GM23338 (cell line): ENCODE data around the gene RNF31. TPM values are rescaled to one million over a fixed set of nuclear protein-coding genes. Genes with fewer than 3 reads are reported as not detected.

ENCODE experiments used
- ATAC-seq: fragments of 200-7000 bp; cut with Tn5 transposase; 3 replicates; pipeline ENCODE4 v1.9.1; 2020
- DNase-seq: peaks from one replicate; pipeline ENCODE4 v3.0.0-alpha.2; 2015; ENCODE audit warnings: low spot score
- H2AFZ ChIP-seq: fragments of 200-600 bp; sonication (generic); 2 replicates; pipeline ENCODE4 v1.8.0; 2016; ENCODE audit warnings: antibody characterized with exemption, mild to moderate bottlenecking, moderate library complexity
- H3F3A ChIP-seq: fragments of 200-600 bp; sonication (generic); replicated peaks from 2 replicates; pipeline ENCODE4 v1.8.0; 2017; ENCODE audit warnings: antibody characterized with exemption, mixed run types, low read depth
- H3K27ac ChIP-seq: fragments of 200-600 bp; sonication (generic); 2 replicates; pipeline ENCODE4 v1.6.1; 2016; ENCODE audit warnings: low read depth
- H3K27me3 ChIP-seq: fragments of 200-600 bp; sonication (generic); 2 replicates; pipeline ENCODE4 v1.8.0; 2016; ENCODE audit warnings: mild to moderate bottlenecking, mixed run types, moderate library complexity; ENCODE audit not compliant: insufficient read depth
- H3K36me3 ChIP-seq: fragments of 200-600 bp; sonication (generic); 2 replicates; pipeline ENCODE4 v1.8.0; 2016; ENCODE audit warnings: mild to moderate bottlenecking; ENCODE audit not compliant: insufficient read depth
- H3K4me1 ChIP-seq: fragments of 200-600 bp; sonication (generic); 2 replicates; pipeline ENCODE4 v1.8.0; 2016; ENCODE audit warnings: mild to moderate bottlenecking, moderate library complexity; ENCODE audit not compliant: insufficient read depth
- H3K4me2 ChIP-seq: fragments of 200-600 bp; sonication (generic); 2 replicates; pipeline ENCODE4 v1.7.1; 2017; ENCODE audit warnings: mixed run types
- H3K4me3 ChIP-seq: fragments of 200-600 bp; sonication (generic); 2 replicates; pipeline ENCODE4 v1.6.1; 2016; ENCODE audit warnings: mixed run types
- H3K79me2 ChIP-seq: fragments of 200-600 bp; sonication (generic); replicated peaks from 2 replicates; pipeline ENCODE4 v1.8.0; 2017; ENCODE audit warnings: mild to moderate bottlenecking; ENCODE audit not compliant: insufficient read depth
- H3K9me2 ChIP-seq: fragments of 200-600 bp; sonication (generic); 2 replicates; pipeline ENCODE4 v1.8.0; 2017; ENCODE audit not compliant: insufficient read depth
- H4K20me1 ChIP-seq: fragments of 200-600 bp; sonication (generic); replicated peaks from 2 replicates; pipeline ENCODE4 v1.8.0; 2017; ENCODE audit warnings: mild to moderate bottlenecking; ENCODE audit not compliant: insufficient read depth
- H3K27ac Mint-ChIP-seq: 2 replicates; pipeline ENCODE4 v1.8.0; 2020; ENCODE audit warnings: inconsistent platforms, mild to moderate bottlenecking, moderate library complexity, mixed read lengths
- H3K27me3 Mint-ChIP-seq: 3 replicates; pipeline ENCODE4 v1.8.0; 2022; ENCODE audit warnings: low read depth, mild to moderate bottlenecking, moderate library complexity, mixed read lengths, inconsistent platforms; ENCODE audit not compliant: insufficient read depth, poor library complexity
- H3K36me3 Mint-ChIP-seq: 3 replicates; pipeline ENCODE4 v1.8.0; 2021; ENCODE audit warnings: low read depth, mild to moderate bottlenecking, inconsistent platforms, moderate library complexity, mixed read lengths
- H3K4me1 Mint-ChIP-seq: 3 replicates; pipeline ENCODE4 v1.8.0; 2020; ENCODE audit warnings: mild to moderate bottlenecking, inconsistent platforms, mixed read lengths
- H3K4me3 Mint-ChIP-seq: 3 replicates; pipeline ENCODE4 v1.8.0; 2021; ENCODE audit warnings: moderate library complexity, mild to moderate bottlenecking, inconsistent platforms, mixed read lengths
- H3K9me3 Mint-ChIP-seq: 3 replicates; pipeline ENCODE4 v1.8.0; 2020; ENCODE audit warnings: moderate library complexity, mild to moderate bottlenecking, inconsistent platforms, mixed read lengths
- CREB1 ChIP-seq: fragments of 250-450 bp; sonication (Bioruptor Pico); IDR thresholded peaks from 2 replicates; pipeline ENCODE4 v1.5.0; 2020; ENCODE audit warnings: low read depth, mild to moderate bottlenecking, moderate library complexity
- CTCF ChIP-seq, 2 experiments: fragments of 200-600 bp in 1 of 2; sonication (generic) in 1 of 2; conservative IDR thresholded peaks; 2 replicates each; pipeline versions ENCODE4 v1.5.1 to v1.6.1; 2016 to 2017; ENCODE audit warnings: antibody characterized with exemption in 2 of 2, low read depth in 2 of 2, mild to moderate bottlenecking in 2 of 2, moderate library complexity in 1 of 2
- ETS1 ChIP-seq: IDR thresholded peaks from 2 replicates; pipeline ENCODE4 v1.6.1; 2016; ENCODE audit warnings: antibody characterized with exemption
- EZH2 ChIP-seq: fragments of 200-600 bp; sonication (generic); IDR thresholded peaks from one replicate; pipeline ENCODE4 v1.8.0; 2017; ENCODE audit warnings: antibody characterized with exemption, mild to moderate bottlenecking, low read depth; ENCODE audit not compliant: unreplicated experiment
- EZH2phosphoT487 ChIP-seq: fragments of 200-600 bp; sonication (generic); IDR thresholded peaks from one replicate; pipeline ENCODE4 v1.8.1; 2018; ENCODE audit warnings: antibody characterized with exemption; ENCODE audit not compliant: unreplicated experiment
- JUNB ChIP-seq: IDR thresholded peaks from one replicate; pipeline ENCODE4 v1.6.1; 2016; ENCODE audit warnings: antibody characterized with exemption; ENCODE audit not compliant: unreplicated experiment
- NANOG ChIP-seq: IDR thresholded peaks from 2 replicates; pipeline ENCODE4 v1.6.1; 2016; ENCODE audit warnings: antibody characterized with exemption, borderline replicate concordance
- POLR2AphosphoS5 ChIP-seq: IDR thresholded peaks from 2 replicates; pipeline ENCODE4 v1.6.1; 2016; ENCODE audit warnings: antibody characterized with exemption, low read depth
- REST ChIP-seq: IDR thresholded peaks from one replicate; pipeline ENCODE4 v1.6.1; 2018; ENCODE audit warnings: antibody characterized with exemption; ENCODE audit not compliant: unreplicated experiment
- STAT1 ChIP-seq: IDR thresholded peaks from one replicate; pipeline ENCODE4 v1.6.1; 2016; ENCODE audit warnings: antibody characterized with exemption; ENCODE audit not compliant: unreplicated experiment
- ZNF114 ChIP-seq: fragments of 250-450 bp; sonication (Bioruptor Pico); IDR thresholded peaks from 2 replicates; pipeline ENCODE4 v1.5.0; 2020; ENCODE audit warnings: mild to moderate bottlenecking, moderate library complexity
- ZNF331 ChIP-seq: fragments of 250-450 bp; sonication (Bioruptor Pico); IDR thresholded peaks from 2 replicates; pipeline ENCODE4 v1.5.0; 2020; ENCODE audit warnings: low read depth, mild to moderate bottlenecking, moderate library complexity
- ZNF462 ChIP-seq: fragments of 250-450 bp; sonication (Bioruptor Pico); IDR thresholded peaks from 2 replicates; pipeline ENCODE4 v1.5.0; 2020; ENCODE audit warnings: mild to moderate bottlenecking, moderate library complexity
- polyA plus RNA-seq: library from polyadenylated mRNA; unstranded; fragments of >200 nt; fragmentation: Nextera tagmentation; extraction: Ambion mirVana; gene quantifications from 2 replicates; pipeline ENCODE4 v1.2.1, GENCODE V29; 2016
- total RNA-seq: library from RNA; depleted of rRNA; stranded (reverse); fragments of >200 nt; shearing (Covaris generic); gene quantifications from 2 replicates; pipeline ENCODE4 v1.2.3, GENCODE V29; 2014

The RNF31 gene
- total and polyA plus RNA-seq, 2 experiments from 2014 or later, result 54.8 to 87.4 TPM

GRCh38 chr14:24149302-24149969 lies 2.1 kb downstream of the RNF31 start:
- DNase-seq, result no peak
- Histone ChIP-seq H3K27me3 (no peaks in the 10 kb centered on the region), H4K20me1 (peaks cover 7% of the 10 kb centered on the region; the same call in 1 of the 2 replicates), H3K4me2 (no peak overlapping the region), H3K27ac (no peak overlapping the region), H3K4me3 (no peak overlapping the region), H2AFZ (no peak overlapping the region), H3K79me2 (peaks cover 38% of the 10 kb centered on the region), H3F3A (no peaks in the 10 kb centered on the region), H3K4me1 (peaks cover 12% of the 10 kb centered on the region), H3K36me3 (peaks cover 31% of the 10 kb centered on the region), H3K9me2 (no peaks in the 10 kb centered on the region)
- peaks cover 11% of the 10 kb centered on the region for H3K27me3 Mint-ChIP-seq
- TF ChIP-seq ZNF462, result no peak
- TF ChIP-seq ETS1, result no peak
- no peak for TF ChIP-seq NANOG
- TF ChIP-seq CREB1 (CRISPR knock-in tag), result no peak
- TF ChIP-seq ZNF114 (CRISPR knock-in tag), result no peak
- no peak for TF ChIP-seq STAT1
- TF ChIP-seq CTCF (conservative IDR thresholded peaks at IDR 0.05; ENCODE audit: low read depth in 2 of 2), result no peak
- TF ChIP-seq EZH2phosphoT487, result no peak
- TF ChIP-seq EZH2, result no peak
- no peak for TF ChIP-seq JUNB
- no peak for TF ChIP-seq ZNF331
- no peak for TF ChIP-seq REST
- TF ChIP-seq POLR2AphosphoS5, result no peak
- H3K9me3 Mint-ChIP-seq, result no peaks in the 10 kb centered on the region; the same call in 2 of the 3 replicates
- H3K36me3 Mint-ChIP-seq, result peaks cover 61% of the 10 kb centered on the region
- H3K4me1 Mint-ChIP-seq, result peaks cover 21% of the 10 kb centered on the region
- peak overlapping the region; percentile 99; the same call in 2 of the 3 replicates for H3K4me3 Mint-ChIP-seq
- H3K27ac Mint-ChIP-seq, result no peak overlapping the region
- ATAC-seq, result no peak
